ENCODE measurements around the gene COX6A2.
A peak's percentile ranks its signal among the peaks of the same experiment; 100 is the strongest.

DNA sequence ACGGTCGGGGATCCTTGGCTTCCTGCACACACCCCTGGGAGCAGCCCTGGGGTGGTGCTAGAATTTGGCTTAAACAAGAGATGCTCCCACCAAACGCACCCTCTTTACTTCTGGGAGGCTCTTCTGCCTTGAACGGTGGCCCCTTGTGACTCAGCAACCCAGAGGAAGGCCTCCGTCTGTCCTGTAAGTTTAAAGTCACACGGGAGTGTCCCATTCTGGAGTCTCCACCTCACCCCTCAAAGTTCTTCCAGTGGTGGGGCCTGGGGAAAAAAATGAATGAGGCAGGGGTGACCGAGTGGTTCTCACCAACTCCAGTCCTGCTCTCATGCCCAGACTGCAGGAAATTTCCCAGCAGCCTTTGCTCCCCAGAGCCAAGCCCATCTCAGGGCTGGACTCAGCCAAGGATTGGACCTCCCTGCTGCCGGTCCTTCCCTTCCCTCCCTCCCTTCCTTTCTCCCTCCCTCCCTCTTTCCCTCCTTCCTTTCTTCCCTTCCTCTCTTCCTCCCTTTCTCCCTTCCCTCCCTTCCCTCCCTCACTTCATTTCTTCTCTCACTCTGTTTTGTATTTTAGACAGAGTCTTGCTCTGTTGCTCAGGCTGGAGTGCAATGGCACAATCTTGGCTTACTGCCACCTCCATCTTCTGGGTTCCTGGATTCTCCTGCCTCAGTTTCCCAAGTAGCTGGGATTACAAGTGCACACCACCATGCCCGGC is 23.7 kb downstream of the COX6A2 start:
- TF ChIP-seq, protein P1, sequence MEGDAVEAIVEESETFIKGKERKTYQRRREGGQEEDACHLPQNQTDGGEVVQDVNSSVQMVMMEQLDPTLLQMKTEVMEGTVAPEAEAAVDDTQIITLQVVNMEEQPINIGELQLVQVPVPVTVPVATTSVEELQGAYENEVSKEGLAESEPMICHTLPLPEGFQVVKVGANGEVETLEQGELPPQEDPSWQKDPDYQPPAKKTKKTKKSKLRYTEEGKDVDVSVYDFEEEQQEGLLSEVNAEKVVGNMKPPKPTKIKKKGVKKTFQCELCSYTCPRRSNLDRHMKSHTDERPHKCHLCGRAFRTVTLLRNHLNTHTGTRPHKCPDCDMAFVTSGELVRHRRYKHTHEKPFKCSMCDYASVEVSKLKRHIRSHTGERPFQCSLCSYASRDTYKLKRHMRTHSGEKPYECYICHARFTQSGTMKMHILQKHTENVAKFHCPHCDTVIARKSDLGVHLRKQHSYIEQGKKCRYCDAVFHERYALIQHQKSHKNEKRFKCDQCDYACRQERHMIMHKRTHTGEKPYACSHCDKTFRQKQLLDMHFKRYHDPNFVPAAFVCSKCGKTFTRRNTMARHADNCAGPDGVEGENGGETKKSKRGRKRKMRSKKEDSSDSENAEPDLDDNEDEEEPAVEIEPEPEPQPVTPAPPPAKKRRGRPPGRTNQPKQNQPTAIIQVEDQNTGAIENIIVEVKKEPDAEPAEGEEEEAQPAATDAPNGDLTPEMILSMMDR (IDR thresholded peaks at IDR 0.05): no peak
- TF ChIP-seq, protein P2, sequence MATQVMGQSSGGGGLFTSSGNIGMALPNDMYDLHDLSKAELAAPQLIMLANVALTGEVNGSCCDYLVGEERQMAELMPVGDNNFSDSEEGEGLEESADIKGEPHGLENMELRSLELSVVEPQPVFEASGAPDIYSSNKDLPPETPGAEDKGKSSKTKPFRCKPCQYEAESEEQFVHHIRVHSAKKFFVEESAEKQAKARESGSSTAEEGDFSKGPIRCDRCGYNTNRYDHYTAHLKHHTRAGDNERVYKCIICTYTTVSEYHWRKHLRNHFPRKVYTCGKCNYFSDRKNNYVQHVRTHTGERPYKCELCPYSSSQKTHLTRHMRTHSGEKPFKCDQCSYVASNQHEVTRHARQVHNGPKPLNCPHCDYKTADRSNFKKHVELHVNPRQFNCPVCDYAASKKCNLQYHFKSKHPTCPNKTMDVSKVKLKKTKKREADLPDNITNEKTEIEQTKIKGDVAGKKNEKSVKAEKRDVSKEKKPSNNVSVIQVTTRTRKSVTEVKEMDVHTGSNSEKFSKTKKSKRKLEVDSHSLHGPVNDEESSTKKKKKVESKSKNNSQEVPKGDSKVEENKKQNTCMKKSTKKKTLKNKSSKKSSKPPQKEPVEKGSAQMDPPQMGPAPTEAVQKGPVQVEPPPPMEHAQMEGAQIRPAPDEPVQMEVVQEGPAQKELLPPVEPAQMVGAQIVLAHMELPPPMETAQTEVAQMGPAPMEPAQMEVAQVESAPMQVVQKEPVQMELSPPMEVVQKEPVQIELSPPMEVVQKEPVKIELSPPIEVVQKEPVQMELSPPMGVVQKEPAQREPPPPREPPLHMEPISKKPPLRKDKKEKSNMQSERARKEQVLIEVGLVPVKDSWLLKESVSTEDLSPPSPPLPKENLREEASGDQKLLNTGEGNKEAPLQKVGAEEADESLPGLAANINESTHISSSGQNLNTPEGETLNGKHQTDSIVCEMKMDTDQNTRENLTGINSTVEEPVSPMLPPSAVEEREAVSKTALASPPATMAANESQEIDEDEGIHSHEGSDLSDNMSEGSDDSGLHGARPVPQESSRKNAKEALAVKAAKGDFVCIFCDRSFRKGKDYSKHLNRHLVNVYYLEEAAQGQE (IDR thresholded peaks at IDR 0.05; ENCODE audit: insufficient read depth in 1 of 2, low read depth in 2 of 2, low read length in 1 of 2): no peak
- TF ChIP-seq POLR2AphosphoS5 (IDR thresholded peaks at IDR 0.05; ENCODE audit: low read depth, low read length): peak; percentile 60
- TF ChIP-seq SIN3A (IDR thresholded peaks at IDR 0.05; ENCODE audit: borderline replicate concordance, insufficient read depth, low read depth, low read length): no peak
- TF ChIP-seq TCF7L2 (IDR thresholded peaks at IDR 0.05; ENCODE audit: low read depth, low read length): no peak
